Spleen (tissue), 7 donors: Measurements from ENCODE around the gene GLYR1.

ENCODE experiments used
- POLR2A ChIP-seq, 3 donors: fragments of 450-650 bp; IDR thresholded peaks; one replicate each; pipeline ENCODE4 v1.5.1; 2017; ENCODE audit warnings: antibody characterized with exemption in 3 of 3, mild to moderate bottlenecking in 1 of 3
- POLR2AphosphoS5 ChIP-seq, 3 donors: sonication (generic); formaldehyde crosslinking; IDR thresholded peaks; one replicate each; pipeline ENCODE4 v1.5.1; 2017; ENCODE audit warnings: antibody characterized with exemption in 3 of 3
- TF ChIP-seq, protein P1 (sequence below), 11 experiments: fragments of 200-600 bp in 7 of 11; fragments of 450-650 bp in 4 of 11; sonication (generic) in 4 of 11; IDR thresholded peaks in 8 of 11; conservative IDR thresholded peaks in 3 of 11; 1 replicate in 7 of 11; 2 replicates in 4 of 11; pipeline versions ENCODE4 v1.4.0 to v1.8.0; 2016 to 2021; ENCODE audit warnings: antibody characterized with exemption in 11 of 11, inconsistent platforms in 4 of 11, mild to moderate bottlenecking in 1 of 11
- donor health status: DM: no; HTN: no; CAD: no; lungs with moderate emphysema.
- donor health status: DM: no; HTN: no; CAD: no.
- donor health status: DM: no; HTN: no; CAD: no.

- TF ChIP-seq, protein P1, sequence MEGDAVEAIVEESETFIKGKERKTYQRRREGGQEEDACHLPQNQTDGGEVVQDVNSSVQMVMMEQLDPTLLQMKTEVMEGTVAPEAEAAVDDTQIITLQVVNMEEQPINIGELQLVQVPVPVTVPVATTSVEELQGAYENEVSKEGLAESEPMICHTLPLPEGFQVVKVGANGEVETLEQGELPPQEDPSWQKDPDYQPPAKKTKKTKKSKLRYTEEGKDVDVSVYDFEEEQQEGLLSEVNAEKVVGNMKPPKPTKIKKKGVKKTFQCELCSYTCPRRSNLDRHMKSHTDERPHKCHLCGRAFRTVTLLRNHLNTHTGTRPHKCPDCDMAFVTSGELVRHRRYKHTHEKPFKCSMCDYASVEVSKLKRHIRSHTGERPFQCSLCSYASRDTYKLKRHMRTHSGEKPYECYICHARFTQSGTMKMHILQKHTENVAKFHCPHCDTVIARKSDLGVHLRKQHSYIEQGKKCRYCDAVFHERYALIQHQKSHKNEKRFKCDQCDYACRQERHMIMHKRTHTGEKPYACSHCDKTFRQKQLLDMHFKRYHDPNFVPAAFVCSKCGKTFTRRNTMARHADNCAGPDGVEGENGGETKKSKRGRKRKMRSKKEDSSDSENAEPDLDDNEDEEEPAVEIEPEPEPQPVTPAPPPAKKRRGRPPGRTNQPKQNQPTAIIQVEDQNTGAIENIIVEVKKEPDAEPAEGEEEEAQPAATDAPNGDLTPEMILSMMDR (IDR thresholded peaks at IDR 0.05 in 8 of 11, conservative IDR thresholded peaks at IDR 0.05 in 3 of 11) = no peak
- TF ChIP-seq POLR2AphosphoS5 (IDR thresholded peaks at IDR 0.05) (peak in 1 of 3 donors; percentile 31), POLR2A (IDR thresholded peaks at IDR 0.05) (no peak)
Observed at GRCh38 chr16:4795181-4795827, 51.8 kb downstream of the GLYR1 start, which contains the start of gene SMIM22.
